HL-60/S4 treated with retinoic acid at 250 ng/mL for 4 days and 3 days (cell line): Measurements from ENCODE around the gene UTRN.

Source experiments
- in situ Hi-C: fragments of 300-500 bp; cut with MboI; formaldehyde crosslinking; loops from 2 replicates; pipeline ENCODE4 v1.7.0; 2022; ENCODE audit warnings: low sequenced_read_pairs

UTRN gene

GRCh38 chr6:144279484-144280150 is 5.5 kb upstream of the UTRN start:
- in situ Hi-C loops, result no loop called here

GRCh38 chr6:144283646-144284477 is 1.3 kb upstream of the UTRN start:
- in situ Hi-C loops, result no loop called here

GRCh38 chr6:144284478-144284782 is 705 bp upstream of the UTRN start:
- in situ Hi-C loops, result no loop called here

GRCh38 chr6:144285548-144285797 is 338 bp downstream of the UTRN start:
- in situ Hi-C loops, result no loop called here

- in situ Hi-C loops, result no loop called here
Measured at GRCh38 chr6:144285798-144286502, 815 bp downstream of the UTRN start.

DNA sequence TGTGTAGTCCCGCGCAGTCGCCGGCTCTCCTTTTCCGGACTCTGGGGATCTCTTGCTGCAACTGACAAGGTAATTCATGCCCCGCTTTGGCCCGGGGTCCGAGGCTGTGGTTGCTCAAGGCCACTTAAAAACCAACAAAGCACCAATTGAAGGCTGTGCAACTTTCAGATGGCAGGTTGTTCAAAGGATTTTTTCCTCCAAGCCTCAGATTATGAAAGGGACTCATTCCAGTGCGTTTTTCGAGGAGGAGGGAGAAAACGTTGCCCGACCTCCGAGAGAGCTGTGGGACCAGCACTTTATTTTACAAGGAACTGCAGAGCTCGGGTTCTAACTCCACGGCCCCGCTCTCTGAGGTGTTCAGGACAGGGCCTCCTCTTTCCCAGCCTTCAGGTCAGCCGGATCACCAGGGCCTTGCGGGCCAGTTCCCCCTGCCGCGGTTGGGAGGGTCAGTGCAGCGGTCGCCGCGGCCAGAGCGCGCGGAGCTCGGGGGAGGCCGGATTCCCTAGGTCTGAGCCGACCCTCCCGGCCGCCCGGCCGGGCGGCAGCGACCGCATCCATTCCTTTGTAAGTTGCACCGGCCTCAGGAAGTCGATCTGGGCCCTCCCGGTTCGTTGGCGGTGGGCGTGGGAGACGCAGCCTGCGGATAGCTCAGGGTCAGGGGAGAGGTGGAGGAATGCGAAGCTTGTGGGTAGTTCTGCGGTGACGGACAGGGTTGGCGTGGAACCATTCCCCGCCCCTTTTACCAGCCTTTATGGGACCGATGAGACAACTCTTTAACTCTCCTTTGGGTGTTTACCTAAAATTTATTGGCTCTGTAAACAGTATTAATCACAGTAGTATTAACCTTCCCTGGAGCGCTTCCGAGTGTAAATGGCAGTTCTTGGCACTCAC is 1.6 kb downstream of the UTRN start:
- in situ Hi-C loops, result no loop called here

- in situ Hi-C loops, result no loop called here
Measured at GRCh38 chr6:144289006-144289405, 3.9 kb downstream of the UTRN start.

DNA sequence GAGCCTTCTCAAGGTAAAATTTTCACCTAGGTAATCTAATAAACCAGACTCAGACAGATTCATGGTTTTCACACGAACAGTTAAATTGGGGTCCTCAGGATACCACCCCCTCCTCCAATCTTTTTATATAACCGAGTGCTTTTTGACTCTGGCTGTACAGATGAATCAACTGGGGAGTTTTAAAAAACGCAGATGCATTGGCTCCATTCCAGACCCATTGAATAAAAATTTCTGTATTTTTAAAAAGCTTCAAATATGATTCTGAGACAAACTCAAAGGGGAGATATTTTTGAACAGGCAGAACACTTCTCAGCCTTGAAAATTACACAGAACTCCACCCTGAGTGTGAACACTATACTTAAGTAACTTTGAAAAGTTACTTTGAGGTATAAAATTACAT is 7.2 kb downstream of the UTRN start:
- in situ Hi-C loops, result no loop called here

DNA sequence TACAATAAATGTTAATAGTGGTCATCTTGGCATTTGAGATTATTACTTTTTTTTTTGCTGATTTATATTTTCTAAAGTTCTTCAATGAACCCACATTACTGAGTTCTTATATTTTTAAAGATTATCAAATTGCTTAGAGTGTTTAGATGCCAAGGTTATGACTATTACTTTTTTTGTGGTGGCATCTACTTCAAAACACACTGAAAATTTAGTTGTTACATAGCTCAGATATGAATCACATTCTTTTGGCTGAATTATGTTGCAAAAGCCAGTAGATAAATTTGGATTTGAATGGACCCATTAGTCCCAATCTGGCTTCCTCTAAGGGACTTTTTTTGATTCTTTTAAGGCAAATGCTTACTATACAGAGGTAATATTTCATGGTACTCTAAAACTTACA is 8.9 kb downstream of the UTRN start:
- in situ Hi-C loops, result no loop called here

- in situ Hi-C loops, result no loop called here
Measured at GRCh38 chr6:144295211-144295610, 10.1 kb downstream of the UTRN start.

GRCh38 chr6:144295981-144296767 is 11.0 kb downstream of the UTRN start:
- in situ Hi-C loops, result no loop called here

DNA sequence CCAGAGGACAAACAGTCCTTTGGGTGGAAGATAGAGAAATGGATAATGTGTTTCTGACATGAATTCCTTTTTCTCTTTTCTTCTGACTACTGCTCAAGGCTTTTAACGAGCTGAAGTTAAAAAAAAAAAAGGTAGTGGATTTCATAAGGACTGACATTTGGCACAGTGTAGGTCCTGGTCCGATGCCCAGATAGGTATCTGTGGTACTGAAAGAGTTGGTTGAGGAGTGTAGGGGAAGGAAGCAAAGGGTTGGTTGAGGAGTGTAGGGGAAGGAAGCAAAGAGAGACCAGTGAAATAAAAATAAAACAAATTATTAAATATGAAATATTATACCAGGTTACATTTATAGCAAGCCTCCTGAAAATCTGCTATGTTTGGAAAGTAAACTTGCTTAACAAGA is 11.8 kb downstream of the UTRN start:
- in situ Hi-C loops, result no loop called here

GRCh38 chr6:144297511-144298100 is 12.5 kb downstream of the UTRN start:
- in situ Hi-C loops, result no loop called here

- in situ Hi-C loops, result no loop called here
Measured at GRCh38 chr6:144298194-144298593, 13.1 kb downstream of the UTRN start.

- in situ Hi-C loops, result no loop called here
Measured at GRCh38 chr6:144298916-144299315, 13.8 kb downstream of the UTRN start.

DNA sequence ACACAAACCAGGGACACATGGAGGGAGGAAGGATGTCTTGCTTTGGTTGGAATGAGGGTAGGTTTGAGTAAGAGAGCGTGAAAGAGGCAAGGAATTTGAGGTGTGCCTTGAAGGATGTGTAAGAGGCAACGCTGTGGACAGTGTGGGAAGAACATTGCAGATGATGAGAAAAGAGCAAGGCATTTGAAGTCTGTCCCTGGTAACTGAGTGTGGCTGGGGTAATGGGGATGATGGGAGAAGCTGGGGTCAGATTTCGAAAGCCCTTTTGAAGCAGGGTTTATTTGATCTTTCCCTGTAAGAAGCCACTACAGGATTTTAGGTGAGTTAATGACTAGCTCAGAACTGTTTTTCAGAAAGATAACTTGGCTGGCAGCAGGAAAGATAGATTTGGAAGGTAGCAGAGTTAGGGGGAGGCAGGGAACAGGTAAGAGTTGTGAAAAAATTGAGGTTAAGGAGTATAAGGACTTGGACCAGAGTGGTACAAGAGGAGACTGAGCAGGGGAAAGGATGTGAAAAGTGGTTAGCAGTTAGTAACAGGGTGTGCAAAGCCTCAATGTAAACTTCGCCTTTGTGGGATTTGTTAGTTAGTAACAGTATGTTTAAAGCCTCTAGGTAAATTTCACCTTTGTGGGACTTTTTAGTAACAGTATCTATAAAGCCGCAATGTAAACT is 17.7 kb downstream of the UTRN start:
- in situ Hi-C loops, result no loop called here

DNA sequence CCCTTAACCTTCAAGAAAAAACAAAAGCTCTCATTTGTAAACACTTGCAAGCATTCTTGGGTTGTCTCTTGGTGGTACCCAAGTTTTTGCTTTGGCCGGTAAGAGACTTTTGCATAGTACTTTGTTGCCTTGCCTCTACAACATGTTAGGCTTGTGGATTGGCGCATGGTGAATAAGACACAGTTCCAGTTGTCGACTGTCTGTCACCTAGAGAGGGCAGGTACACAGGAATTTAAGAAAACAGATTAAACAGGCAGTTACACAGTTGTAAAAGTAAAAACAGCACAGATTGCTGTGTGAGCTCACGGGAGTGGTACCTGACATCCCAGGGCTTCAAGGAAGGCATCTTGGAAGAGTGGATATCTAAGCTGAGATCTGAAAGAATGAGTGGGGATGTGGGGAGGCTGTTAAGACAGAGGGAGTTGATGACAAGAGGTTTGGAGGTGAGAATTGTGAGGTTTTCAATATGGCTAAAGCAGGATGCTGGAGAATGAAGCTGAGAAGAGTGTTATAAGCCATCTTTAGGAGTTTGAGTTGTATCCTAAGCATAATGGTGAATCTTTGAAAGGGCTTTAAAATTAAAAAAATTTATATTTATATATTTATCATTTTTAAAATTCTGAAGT is 19.2 kb downstream of the UTRN start:
- in situ Hi-C loops, result no loop called here

DNA sequence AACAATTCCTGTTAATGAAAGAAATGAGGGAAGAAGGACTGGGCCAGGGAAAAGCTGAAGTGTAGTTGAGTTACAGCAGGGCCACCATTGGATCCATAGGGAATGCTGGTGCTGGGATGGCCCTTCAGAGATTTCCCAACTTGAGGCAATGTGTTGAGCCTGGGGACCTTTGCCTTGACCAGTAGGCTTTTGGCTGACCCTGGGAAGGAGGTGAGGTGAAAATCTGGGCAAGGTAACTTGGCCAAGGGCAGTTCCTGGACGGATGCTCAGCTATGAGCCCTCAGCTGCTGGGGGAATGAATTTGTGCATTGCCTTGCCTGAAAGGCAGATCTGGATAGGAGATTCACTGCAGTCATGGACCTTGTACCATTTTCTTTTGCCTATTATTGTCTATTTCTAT is 20.4 kb downstream of the UTRN start:
- in situ Hi-C loops, result no loop called here

DNA sequence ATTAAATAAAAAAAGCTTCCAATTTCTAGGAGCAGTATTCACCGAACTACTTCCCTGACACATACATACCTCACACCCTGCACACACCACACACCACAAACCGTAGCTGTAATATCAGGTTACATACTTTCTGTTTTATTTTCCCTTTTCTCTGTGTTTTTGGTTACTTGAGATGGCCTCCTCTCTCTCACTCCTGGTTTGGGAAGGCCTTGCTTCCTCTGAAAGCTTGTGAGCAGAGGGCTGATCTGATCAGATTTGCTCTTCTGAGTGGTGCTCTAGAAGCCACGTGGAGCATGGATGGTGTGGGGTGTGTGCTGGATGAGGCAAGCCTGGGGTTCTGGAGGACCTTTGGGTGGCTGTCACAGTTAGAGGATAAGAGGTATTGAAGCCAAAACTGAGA is 20.9 kb downstream of the UTRN start:
- in situ Hi-C loops, result no loop called here
